Right lobe of liver (tissue), 4 donors: ENCODE results near the gene RBM10.

Experiments used
- CTCF ChIP-seq, 4 donors: fragments of 200-600 bp in 3 of 4; fragments of 450-650 bp in 1 of 4; IDR thresholded peaks; one replicate each; pipeline versions ENCODE4 v1.5.1 to v1.8.0; 2016 to 2022; ENCODE audit warnings: antibody characterized with exemption in 4 of 4, mild to moderate bottlenecking in 2 of 4
- POLR2A ChIP-seq: fragments of 450-650 bp; IDR thresholded peaks from one replicate; pipeline ENCODE4 v1.6.1; 2017; ENCODE audit warnings: antibody characterized with exemption, mild to moderate bottlenecking
- donor health status: DM: no; HTN: no; CAD: no.
- donor health status: DM: no; HTN: no; CAD: no.
- donor health status: DM: no; HTN: yes; CAD: no.

GRCh38 chrX:47101206-47101605 lies 43.8 kb upstream of the RBM10 start:
- no peak for TF ChIP-seq POLR2A
- no peak for TF ChIP-seq CTCF (IDR thresholded peaks at IDR 0.05)
